Keratinocyte (primary cell): ENCODE measurements around the gene MPZL1. TPM values are rescaled to one million over a fixed set of nuclear protein-coding genes. Genes with fewer than 3 reads are reported as not detected.
"Not testable (repeated sequence)": the region's sequence is repeated elsewhere in the genome, so short reads cannot be mapped to it uniquely, and the experiment has no call there.

Experiments
- DNase-seq: peaks from one replicate; pipeline ENCODE4 v3.0.0-alpha.2; 2011; ENCODE audit warnings: low read depth, missing footprints, low spot score
- FAIRE-seq: peaks from 2 replicates; lab custom pipeline; 2011; peaks lifted over from hg19 to GRCh38; lab: Jason Lieb, UNC
- H2AFZ ChIP-seq: 2 replicates; pipeline ENCODE4 v1.6.0; 2012; ENCODE audit warnings: low read length, control low read depth, inconsistent platforms; ENCODE audit not compliant: control insufficient read depth
- H3K27ac ChIP-seq: 2 replicates; pipeline ENCODE4 v1.5.1; 2011; ENCODE audit warnings: low read length; ENCODE audit not compliant: control insufficient read depth, insufficient read depth
- H3K27me3 ChIP-seq: 3 replicates; pipeline ENCODE4 v1.6.0; 2011; ENCODE audit warnings: low read length; ENCODE audit not compliant: control insufficient read depth, insufficient read depth; ENCODE audit errors: extremely low read depth
- H3K36me3 ChIP-seq, 2 experiments: 2 replicates in 1 of 2; 3 replicates in 1 of 2; pipeline ENCODE4 v1.5.1; 2011; ENCODE audit warnings: low read length in 2 of 2, mild to moderate bottlenecking in 1 of 2; ENCODE audit not compliant: control insufficient read depth in 2 of 2, insufficient read depth in 2 of 2; ENCODE audit errors: extremely low read depth in 1 of 2
- H3K4me1 ChIP-seq: 3 replicates; pipeline ENCODE4 v1.5.1; 2011; ENCODE audit warnings: low read length; ENCODE audit not compliant: control insufficient read depth, insufficient read depth; ENCODE audit errors: extremely low read depth
- H3K4me2 ChIP-seq: 3 replicates; pipeline ENCODE4 v1.6.0; 2011; ENCODE audit warnings: low read depth, low read length; ENCODE audit not compliant: control insufficient read depth, insufficient read depth; ENCODE audit errors: extremely low read depth
- H3K4me3 ChIP-seq, 3 experiments: fragments of 200-600 bp in 1 of 3; sonication (generic) in 1 of 3; 2 replicates in 2 of 3; 3 replicates in 1 of 3; pipeline ENCODE4 v1.5.1; 2011 to 2016; ENCODE audit warnings: low read length in 3 of 3, mild to moderate bottlenecking in 3 of 3, control low read depth in 2 of 3, inconsistent platforms in 1 of 3, low read depth in 1 of 3, mixed read lengths in 1 of 3, mixed run types in 1 of 3, moderate library complexity in 1 of 3; ENCODE audit not compliant: control insufficient read depth in 2 of 3, insufficient read depth in 2 of 3; ENCODE audit errors: extremely low read depth in 1 of 3
- H3K79me2 ChIP-seq: 2 replicates; pipeline ENCODE4 v1.6.0; 2012; ENCODE audit warnings: low read length; ENCODE audit not compliant: control insufficient read depth, insufficient read depth
- H3K9ac ChIP-seq: 3 replicates; pipeline ENCODE4 v1.6.0; 2011; ENCODE audit warnings: low read length; ENCODE audit not compliant: control insufficient read depth, insufficient read depth; ENCODE audit errors: extremely low read depth
- H3K9me1 ChIP-seq: 3 replicates; pipeline ENCODE4 v1.6.0; 2011; ENCODE audit warnings: low read length; ENCODE audit not compliant: control insufficient read depth, insufficient read depth; ENCODE audit errors: extremely low read depth
- H3K9me3 ChIP-seq: 2 replicates; pipeline ENCODE4 v1.5.1; 2012; ENCODE audit warnings: low read depth, low read length; ENCODE audit not compliant: control insufficient read depth
- H4K20me1 ChIP-seq: 3 replicates; pipeline ENCODE4 v1.6.0; 2011; ENCODE audit warnings: low read length; ENCODE audit not compliant: control insufficient read depth, insufficient read depth; ENCODE audit errors: extremely low read depth
- CTCF ChIP-seq, 3 experiments: IDR thresholded peaks in 1 of 3; conservative IDR thresholded peaks in 1 of 3; optimal IDR thresholded peaks in 1 of 3; 2 replicates in 2 of 3; 3 replicates in 1 of 3; pipeline versions ENCODE3 to v1.5.1; 2011; ENCODE audit warnings: low read length in 3 of 3, mild to moderate bottlenecking in 3 of 3, moderate library complexity in 2 of 3, control low read depth in 1 of 3, inconsistent platforms in 1 of 3; ENCODE audit not compliant: insufficient read depth in 2 of 3; ENCODE audit errors: extremely low read depth in 1 of 3
- EZH2 ChIP-seq: IDR thresholded peaks from one replicate; pipeline ENCODE4 v1.6.1; 2012; ENCODE audit warnings: inconsistent platforms, mild to moderate bottlenecking, low read length, moderate library complexity
- dilution Hi-C: fragments of 300-500 bp; cut with MboI; formaldehyde crosslinking; loops from one replicate; pipeline ENCODE4 v1.7.0; 2020; ENCODE audit warnings: low sequenced_read_pairs; ENCODE audit not compliant: extremely low pct_ligation_motif_present
- polyA plus RNA-seq, 5 experiments: library from polyadenylated mRNA; depleted of rRNA in 3 of 5; stranded (reverse) in 3 of 5; stranded (forward) in 1 of 5; unstranded in 1 of 5; fragments of >200 nt; gene quantifications; 1 replicate in 1 of 5; 2 replicates in 3 of 5; 3 replicates in 1 of 5; pipeline versions ENCODE4 v1.2.1 to v1.2.3, GENCODE V29; 2011 to 2012; ENCODE audit warnings: missing spikeins in 2 of 5, low read depth in 1 of 5, low replicate concordance in 1 of 5

MPZL1 gene
- polyA plus RNA-seq, 1 donor (not counting 4 experiments of a cell fraction or from before 2014, with no cell fraction given), result 195 TPM

GRCh38 chr1:167826127-167826526 lies 104.3 kb downstream of the MPZL1 start:
- H3K27me3 ChIP-seq, result no peaks in the 10 kb centered on the region
- no peak overlapping the region for H3K4me2 ChIP-seq
- no peaks in the 10 kb centered on the region for H3K9me1 ChIP-seq
- H3K4me1 ChIP-seq, result peaks cover 3% of the 10 kb centered on the region
- dilution Hi-C loops, result no loop called here
- no peak overlapping the region for H3K9ac ChIP-seq
- no peak for TF ChIP-seq EZH2
- TF ChIP-seq CTCF (optimal IDR thresholded peaks at IDR 0.05 in 1 of 3, IDR thresholded peaks at IDR 0.05 in 1 of 3, conservative IDR thresholded peaks at IDR 0.05 in 1 of 3; ENCODE audit: extremely low read depth in 1 of 3, insufficient read depth in 2 of 3, low read length in 3 of 3), result no peak
- H2AFZ ChIP-seq, result no peak overlapping the region
- no peaks in the 10 kb centered on the region for H3K9me3 ChIP-seq
- no peak overlapping the region for H3K4me3 ChIP-seq
- no peak overlapping the region for H3K27ac ChIP-seq
- no peaks in the 10 kb centered on the region for H4K20me1 ChIP-seq
- no peaks in the 10 kb centered on the region for H3K36me3 ChIP-seq
- FAIRE-seq, result no peak
- H3K79me2 ChIP-seq, result no peaks in the 10 kb centered on the region
- DNase-seq, result no peak

GRCh38 chr1:167829868-167830267 lies 108.1 kb downstream of the MPZL1 start:
- Histone ChIP-seq H3K4me2 (no peak overlapping the region), H3K36me3 (no peaks in the 10 kb centered on the region), H3K9ac (no peak overlapping the region), H3K4me3 (no peak overlapping the region), H2AFZ (peak overlapping the region; percentile 38), H3K9me1 (no peaks in the 10 kb centered on the region), H3K4me1 (no peaks in the 10 kb centered on the region), H3K9me3 (no peaks in the 10 kb centered on the region), H4K20me1 (no peaks in the 10 kb centered on the region), H3K27me3 (no peaks in the 10 kb centered on the region), H3K79me2 (no peaks in the 10 kb centered on the region), H3K27ac (no peak overlapping the region)
- FAIRE-seq (no peak), DNase-seq (no peak)
- dilution Hi-C loops, result no loop called here
- no peak for TF ChIP-seq EZH2
- TF ChIP-seq CTCF (optimal IDR thresholded peaks at IDR 0.05 in 1 of 3, IDR thresholded peaks at IDR 0.05 in 1 of 3, conservative IDR thresholded peaks at IDR 0.05 in 1 of 3; ENCODE audit: extremely low read depth in 1 of 3, insufficient read depth in 2 of 3, low read length in 3 of 3), result no peak

GRCh38 chr1:167830668-167831067 lies 108.9 kb downstream of the MPZL1 start:
- H3K4me3 ChIP-seq, H3K79me2 ChIP-seq, DNase-seq, H3K27ac ChIP-seq, H3K27me3 ChIP-seq, H2AFZ ChIP-seq, H3K9me1 ChIP-seq, H3K9ac ChIP-seq, dilution Hi-C loops, H4K20me1 ChIP-seq, H3K9me3 ChIP-seq, H3K4me1 ChIP-seq, H3K4me2 ChIP-seq, FAIRE-seq, H3K36me3 ChIP-seq: not testable (repeated sequence)
